HG02840 (cell line): Measurements from ENCODE around the gene OXLD1.

Experiments
- ATAC-seq: cut with Tn5 transposase; IDR thresholded peaks from one replicate; pipeline ENCODE4 v1.9.1; 2021; ENCODE audit warnings: mild to moderate bottlenecking, moderate library complexity, moderate number of reproducible peaks; ENCODE audit not compliant: unreplicated experiment, low FRiP score

Gene OXLD1

GRCh38 chr17:81655378-81656117, 10.9 kb downstream of the OXLD1 start:
- no peak for ATAC-seq

DNA sequence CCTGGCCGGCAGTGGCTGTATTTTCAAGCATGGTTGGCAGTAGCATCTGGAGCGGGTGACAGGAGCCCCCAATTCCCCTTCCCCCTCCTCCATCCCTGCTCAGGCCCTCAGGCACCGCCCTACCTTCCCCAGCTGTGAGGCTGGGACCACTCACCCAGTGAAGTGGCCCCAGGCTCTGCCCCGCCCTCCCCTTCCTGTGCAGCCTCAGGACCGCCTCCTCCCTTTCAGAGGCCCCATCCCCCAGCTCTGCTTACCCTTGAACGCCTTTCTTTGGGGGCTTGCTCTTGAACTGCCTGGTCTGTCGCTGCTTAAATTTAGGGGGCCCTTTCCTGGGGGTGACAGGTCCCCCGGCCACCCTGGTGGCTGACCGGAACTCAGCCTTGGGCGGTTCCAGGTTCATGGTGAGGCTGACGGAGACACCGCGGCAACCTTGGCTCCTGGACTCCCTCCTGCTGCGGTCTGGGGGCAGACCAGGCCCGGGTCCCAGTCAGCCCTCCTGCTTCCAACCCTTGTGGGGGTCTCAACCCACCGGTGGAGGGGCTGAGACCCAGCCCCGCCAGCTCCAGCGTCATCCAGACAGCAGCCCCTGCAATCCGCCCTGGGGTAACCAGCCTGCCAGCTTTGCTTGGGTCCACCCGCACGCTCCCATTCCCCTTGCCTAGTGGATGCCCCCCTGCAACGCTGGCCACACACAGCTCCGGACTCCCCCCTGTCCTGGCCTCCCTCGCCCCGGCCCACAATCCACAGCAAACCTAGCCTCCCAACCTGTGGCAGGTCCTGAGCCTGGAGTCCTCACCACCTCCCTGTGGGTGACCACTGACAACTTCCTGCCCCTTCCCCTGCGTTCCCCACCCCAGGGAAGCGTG, 13.3 kb downstream of the OXLD1 start:
- ATAC-seq: no peak

DNA sequence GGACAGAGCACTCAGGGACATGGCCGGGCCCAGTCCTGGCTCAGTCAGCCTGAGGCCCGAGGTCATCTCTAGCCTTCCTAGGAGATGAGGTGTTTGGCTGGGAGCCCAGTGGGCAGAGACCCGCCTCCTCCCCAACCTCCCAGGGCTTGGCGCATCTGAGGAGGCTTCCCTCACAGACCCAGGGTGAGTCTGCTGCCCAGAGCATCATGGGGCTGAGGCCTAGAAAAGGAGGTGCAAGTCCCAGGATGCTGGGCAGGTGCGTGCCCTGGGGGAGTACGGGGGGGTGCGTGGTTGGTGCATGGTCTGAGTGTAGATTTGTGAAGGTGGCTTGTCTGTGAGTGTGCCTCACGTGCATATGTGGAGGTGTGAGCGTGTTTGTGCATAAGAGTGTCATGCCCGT, 14.7 kb downstream of the OXLD1 start:
- ATAC-seq: no peak

GRCh38 chr17:81650951-81651350, 15.5 kb downstream of the OXLD1 start:
- no peak for ATAC-seq

GRCh38 chr17:81648707-81649085, 17.7 kb downstream of the OXLD1 start:
- no peak for ATAC-seq

- ATAC-seq: no peak
Observed at GRCh38 chr17:81648013-81648706, 18.2 kb downstream of the OXLD1 start.

GRCh38 chr17:81647640-81648012, 18.8 kb downstream of the OXLD1 start:
- no peak for ATAC-seq

GRCh38 chr17:81646869-81647600, 19.4 kb downstream of the OXLD1 start:
- no peak for ATAC-seq

- ATAC-seq: no peak
Observed at GRCh38 chr17:81644976-81645952, 21.1 kb downstream of the OXLD1 start.

DNA sequence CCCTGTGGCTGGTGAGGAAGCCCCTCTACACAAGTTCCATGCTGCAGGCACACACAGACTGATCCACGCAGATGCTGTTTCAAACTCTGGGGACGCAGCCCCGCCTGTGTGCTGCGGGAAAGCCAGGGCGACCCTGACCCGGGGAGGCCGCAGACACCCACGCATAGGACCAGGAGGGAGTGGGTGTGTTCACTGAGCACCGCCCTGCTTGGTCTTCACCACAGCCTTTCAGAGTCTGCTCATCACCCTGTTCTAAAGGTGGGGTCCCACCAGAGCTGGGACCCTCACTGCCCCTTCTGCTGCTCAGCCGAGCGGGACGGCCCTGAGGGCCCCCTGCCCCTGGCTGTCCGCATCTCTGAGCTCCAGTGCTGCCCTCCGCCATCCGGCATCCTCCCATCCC, 21.9 kb downstream of the OXLD1 start:
- no peak for ATAC-seq

DNA sequence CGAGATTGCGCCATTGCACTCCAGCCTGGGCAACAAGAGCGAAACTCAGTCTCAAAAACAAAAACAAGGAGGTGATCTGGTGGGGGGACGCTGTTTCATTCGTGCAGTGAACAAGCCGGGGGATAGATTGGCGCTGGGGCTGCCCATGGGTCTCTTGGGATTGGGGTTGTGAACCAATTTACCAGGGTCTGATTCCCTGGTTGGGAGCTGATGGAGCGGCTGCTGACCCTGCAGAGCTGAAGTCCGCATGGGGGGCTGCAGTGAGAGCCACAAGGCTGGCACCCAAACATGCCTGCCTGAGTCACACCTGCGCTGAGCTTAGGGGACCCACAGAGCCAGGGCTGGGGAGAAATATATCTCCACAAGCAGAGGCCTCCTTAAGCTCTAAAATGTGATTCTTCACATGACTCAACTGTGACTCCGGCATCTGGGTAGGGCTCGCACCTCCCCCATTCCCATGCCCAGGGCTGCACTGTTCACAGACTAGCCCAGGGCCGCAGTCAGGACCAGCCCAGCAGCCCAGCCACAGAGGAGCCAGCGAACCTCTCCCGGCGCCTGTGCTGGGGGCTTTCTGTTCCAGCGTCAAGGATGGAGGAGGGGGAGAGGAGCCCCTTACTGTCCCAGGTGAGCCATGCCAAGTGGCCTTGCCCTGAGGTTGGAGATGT, 24.4 kb downstream of the OXLD1 start:
- ATAC-seq: no peak

- no peak for ATAC-seq
Observed at GRCh38 chr17:81640011-81640410, 26.4 kb downstream of the OXLD1 start.

DNA sequence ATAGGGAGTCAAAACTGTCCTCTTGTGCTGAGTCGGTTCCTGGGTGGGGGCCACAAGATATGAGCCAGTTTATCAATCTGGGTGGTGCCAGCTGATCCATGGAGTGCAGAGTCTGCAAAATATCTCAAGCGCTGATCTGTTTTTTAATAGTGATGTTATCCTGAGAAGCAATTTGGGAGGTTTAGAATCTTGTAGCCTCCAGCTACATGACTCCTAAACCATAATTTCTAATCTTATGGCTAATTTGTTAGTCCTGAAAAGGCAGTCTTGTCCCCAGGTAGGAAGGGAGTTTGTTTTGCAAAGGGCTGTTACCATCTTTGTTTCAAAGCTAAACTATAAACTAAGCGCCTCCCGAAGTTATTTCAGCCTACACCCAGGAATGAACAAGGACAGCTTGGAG, 27.7 kb downstream of the OXLD1 start:
- ATAC-seq: no peak

GRCh38 chr17:81636505-81637288, 29.7 kb downstream of the OXLD1 start, which contains the start of the genes NPLOC4 and TSPAN10:
Gene NPLOC4, minus strand, starts transcription at chr17:81637112. Its CDS starts 182 bp downstream, at chr17:81636930.
Gene TSPAN10, plus strand, starts transcription at chr17:81637196. Its CDS starts 5,217 bp downstream, at chr17:81642413.
- ATAC-seq: peak; percentile 83

DNA sequence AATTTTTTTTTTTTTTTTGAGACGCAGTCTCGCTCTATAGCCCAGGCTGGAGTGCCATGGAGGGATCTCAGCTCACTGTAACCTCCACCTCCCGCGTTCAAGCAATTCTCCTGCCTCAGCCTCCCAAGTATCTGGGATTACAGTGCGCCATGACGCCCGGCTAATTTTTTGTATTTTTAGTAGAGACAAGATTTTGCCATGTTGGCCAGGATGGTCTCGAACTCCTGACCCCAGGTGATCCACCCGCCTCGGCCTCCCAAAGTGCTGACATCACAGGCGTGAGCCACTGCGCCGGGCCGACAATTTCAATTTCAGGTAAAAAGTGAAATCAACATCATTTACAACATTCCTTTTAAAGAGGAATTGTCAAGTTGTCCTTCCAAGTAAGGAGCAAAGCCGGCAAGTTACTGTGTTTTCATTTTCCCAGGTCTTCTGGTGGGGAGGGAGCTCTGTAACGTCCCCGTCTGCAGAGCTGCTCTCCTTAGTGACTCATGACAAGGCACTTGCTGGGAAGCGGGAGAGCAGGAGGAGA, 30.4 kb downstream of the OXLD1 start:
- peak; percentile 24 for ATAC-seq

- ATAC-seq: no peak
Observed at GRCh38 chr17:81635431-81635830, 31.0 kb downstream of the OXLD1 start.

- no peak for ATAC-seq
Observed at GRCh38 chr17:81631482-81631881, 34.9 kb downstream of the OXLD1 start.

GRCh38 chr17:81630274-81630673, 36.1 kb downstream of the OXLD1 start:
- no peak for ATAC-seq
